ENCODE measurements around the gene TRABD2B. TPM values are rescaled to one million over a fixed set of nuclear protein-coding genes. Genes with fewer than 3 reads are reported as not detected.

The TRABD2B gene
- total and polyA plus RNA-seq, 2 donors from 2014 or later, result 19.8 to 62.0 TPM

- H3K4me1 ChIP-seq (ENCODE audit: control insufficient read depth in 2 of 3, insufficient read depth in 2 of 3, low read depth in 1 of 3, low read length in 3 of 3), result no peaks in the 10 kb centered on the region
- H3K9me3 ChIP-seq (ENCODE audit: control insufficient read depth in 2 of 3, insufficient read depth in 1 of 3, low read length in 3 of 3), result no peaks in the 10 kb centered on the region
- H3K27ac ChIP-seq (ENCODE audit: low read depth in 2 of 2, low read length in 2 of 2), result no peak overlapping the region
- TF ChIP-seq, protein P1, sequence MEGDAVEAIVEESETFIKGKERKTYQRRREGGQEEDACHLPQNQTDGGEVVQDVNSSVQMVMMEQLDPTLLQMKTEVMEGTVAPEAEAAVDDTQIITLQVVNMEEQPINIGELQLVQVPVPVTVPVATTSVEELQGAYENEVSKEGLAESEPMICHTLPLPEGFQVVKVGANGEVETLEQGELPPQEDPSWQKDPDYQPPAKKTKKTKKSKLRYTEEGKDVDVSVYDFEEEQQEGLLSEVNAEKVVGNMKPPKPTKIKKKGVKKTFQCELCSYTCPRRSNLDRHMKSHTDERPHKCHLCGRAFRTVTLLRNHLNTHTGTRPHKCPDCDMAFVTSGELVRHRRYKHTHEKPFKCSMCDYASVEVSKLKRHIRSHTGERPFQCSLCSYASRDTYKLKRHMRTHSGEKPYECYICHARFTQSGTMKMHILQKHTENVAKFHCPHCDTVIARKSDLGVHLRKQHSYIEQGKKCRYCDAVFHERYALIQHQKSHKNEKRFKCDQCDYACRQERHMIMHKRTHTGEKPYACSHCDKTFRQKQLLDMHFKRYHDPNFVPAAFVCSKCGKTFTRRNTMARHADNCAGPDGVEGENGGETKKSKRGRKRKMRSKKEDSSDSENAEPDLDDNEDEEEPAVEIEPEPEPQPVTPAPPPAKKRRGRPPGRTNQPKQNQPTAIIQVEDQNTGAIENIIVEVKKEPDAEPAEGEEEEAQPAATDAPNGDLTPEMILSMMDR (IDR thresholded peaks at IDR 0.05; ENCODE audit: borderline replicate concordance, extremely low read depth, insufficient read depth), result no peak
- no peak for FAIRE-seq
- H3K36me3 ChIP-seq (ENCODE audit: control insufficient read depth in 2 of 3, insufficient read depth in 3 of 3, low read length in 3 of 3), result peaks cover 0 to 28% (median 23%) of the 10 kb centered on the region in 3 donors
- DNase-seq, result no peak
- no peaks in the 10 kb centered on the region for H3K27me3 ChIP-seq (ENCODE audit: control insufficient read depth, insufficient read depth, low read length)
- H3K4me3 ChIP-seq (ENCODE audit: low read length in 3 of 3), result no peak overlapping the region
- intact Hi-C loops (cut with DNase I), result no loop called here
- H3K9ac ChIP-seq (ENCODE audit: low read length in 3 of 3), result no peak overlapping the region
Observed at GRCh38 chr1:47796626-47797025, 200.6 kb downstream of the TRABD2B start.

DNA sequence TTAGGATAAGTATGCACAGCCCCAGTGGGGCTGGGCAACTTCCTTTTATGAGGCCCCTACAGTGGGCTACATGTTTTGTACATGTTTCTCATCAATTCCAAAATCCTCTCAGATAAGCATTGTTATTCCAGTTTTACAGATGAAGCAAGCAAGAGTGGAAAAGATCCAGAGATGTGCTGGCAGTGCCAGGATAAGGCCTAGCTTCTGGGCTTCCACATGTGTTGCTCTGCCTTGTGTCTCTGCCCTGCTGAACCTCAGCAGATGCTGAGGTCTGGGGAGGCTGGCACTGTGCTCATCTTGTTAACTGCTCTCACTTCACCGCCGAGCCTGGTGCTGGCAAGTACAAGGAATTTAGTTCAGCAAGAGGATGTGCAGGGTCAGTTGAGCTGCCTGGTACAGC, 202.1 kb downstream of the TRABD2B start:
- intact Hi-C loops (cut with DNase I), result no loop called here
- FAIRE-seq (no peak), DNase-seq (no peak)
- peaks cover 0 to 30% (median 20%) of the 10 kb centered on the region in 3 donors for H3K36me3 ChIP-seq (ENCODE audit: control insufficient read depth in 2 of 3, insufficient read depth in 3 of 3, low read length in 3 of 3)
- H3K4me3 ChIP-seq (ENCODE audit: low read length in 3 of 3), result no peak overlapping the region
- H3K4me1 ChIP-seq (ENCODE audit: control insufficient read depth in 2 of 3, insufficient read depth in 2 of 3, low read depth in 1 of 3, low read length in 3 of 3), result no peaks in the 10 kb centered on the region
- no peak overlapping the region for H3K27ac ChIP-seq (ENCODE audit: low read depth in 2 of 2, low read length in 2 of 2)
- TF ChIP-seq, protein P1 (IDR thresholded peaks at IDR 0.05; ENCODE audit: borderline replicate concordance, extremely low read depth, insufficient read depth), result no peak
- no peaks in the 10 kb centered on the region for H3K27me3 ChIP-seq (ENCODE audit: control insufficient read depth, insufficient read depth, low read length)
- no peak overlapping the region for H3K9ac ChIP-seq (ENCODE audit: low read length in 3 of 3)
- no peaks in the 10 kb centered on the region for H3K9me3 ChIP-seq (ENCODE audit: control insufficient read depth in 2 of 3, insufficient read depth in 1 of 3, low read length in 3 of 3)

- FAIRE-seq (no peak), DNase-seq (no peak)
- H3K4me1 ChIP-seq (ENCODE audit: control insufficient read depth in 2 of 3, insufficient read depth in 2 of 3, low read depth in 1 of 3, low read length in 3 of 3), result no peaks in the 10 kb centered on the region
- H3K36me3 ChIP-seq (ENCODE audit: control insufficient read depth in 2 of 3, insufficient read depth in 3 of 3, low read length in 3 of 3), result peaks cover 0 to 27% (median 20%) of the 10 kb centered on the region in 3 donors
- no peak overlapping the region for H3K9ac ChIP-seq (ENCODE audit: low read length in 3 of 3)
- no peak overlapping the region for H3K4me3 ChIP-seq (ENCODE audit: low read length in 3 of 3)
- no peaks in the 10 kb centered on the region for H3K27me3 ChIP-seq (ENCODE audit: control insufficient read depth, insufficient read depth, low read length)
- TF ChIP-seq, protein P1 (IDR thresholded peaks at IDR 0.05; ENCODE audit: borderline replicate concordance, extremely low read depth, insufficient read depth), result no peak
- intact Hi-C loops (cut with DNase I), result no loop called here
- no peak overlapping the region for H3K27ac ChIP-seq (ENCODE audit: low read depth in 2 of 2, low read length in 2 of 2)
- no peaks in the 10 kb centered on the region for H3K9me3 ChIP-seq (ENCODE audit: control insufficient read depth in 2 of 3, insufficient read depth in 1 of 3, low read length in 3 of 3)
Observed at GRCh38 chr1:47794530-47794929, 202.7 kb downstream of the TRABD2B start.

DNA sequence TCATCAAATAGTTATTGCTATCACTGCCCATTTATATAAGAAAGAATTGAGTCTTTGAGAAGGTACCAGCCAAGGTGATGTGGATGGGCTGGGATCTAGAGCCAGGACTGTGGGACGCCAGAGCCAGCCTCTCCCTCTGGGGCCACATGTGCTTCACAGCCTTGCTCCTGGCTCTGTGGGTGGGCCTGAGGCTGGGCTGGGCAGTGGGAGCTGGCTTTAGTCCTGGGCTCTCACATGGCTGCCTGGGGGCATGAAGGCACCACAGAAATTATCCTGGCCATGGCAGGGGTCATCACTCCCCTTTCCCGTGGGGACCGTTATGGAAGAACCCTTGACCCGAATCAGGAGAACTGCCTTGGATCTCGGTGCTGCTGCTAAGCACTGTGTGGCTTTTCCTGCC, 203.1 kb downstream of the TRABD2B start:
- Histone ChIP-seq H3K9me3 (ENCODE audit: control insufficient read depth in 2 of 3, insufficient read depth in 1 of 3, low read length in 3 of 3) (no peaks in the 10 kb centered on the region), H3K27me3 (ENCODE audit: control insufficient read depth, insufficient read depth, low read length) (no peaks in the 10 kb centered on the region), H3K27ac (ENCODE audit: low read depth in 2 of 2, low read length in 2 of 2) (no peak overlapping the region), H3K4me1 (ENCODE audit: control insufficient read depth in 2 of 3, insufficient read depth in 2 of 3, low read depth in 1 of 3, low read length in 3 of 3) (no peaks in the 10 kb centered on the region), H3K4me3 (ENCODE audit: low read length in 3 of 3) (no peak overlapping the region), H3K9ac (ENCODE audit: low read length in 3 of 3) (no peak overlapping the region), H3K36me3 (ENCODE audit: control insufficient read depth in 2 of 3, insufficient read depth in 3 of 3, low read length in 3 of 3) (peaks cover 0 to 24% (median 20%) of the 10 kb centered on the region in 3 donors)
- intact Hi-C loops (cut with DNase I), result no loop called here
- TF ChIP-seq, protein P1 (IDR thresholded peaks at IDR 0.05; ENCODE audit: borderline replicate concordance, extremely low read depth, insufficient read depth), result no peak
- FAIRE-seq (no peak), DNase-seq (no peak)

Measured in kidney (tissue), 14 donors.